ENCODE results near the gene TBRG4.
A peak's percentile ranks its signal among the peaks of the same experiment; 100 is the strongest.

Gene TBRG4

GRCh38 chr7:45089341-45089891 lies 22.1 kb downstream of the TBRG4 start:
- DNase-seq (ENCODE audit: low spot score) = peak; percentile 76

DNA sequence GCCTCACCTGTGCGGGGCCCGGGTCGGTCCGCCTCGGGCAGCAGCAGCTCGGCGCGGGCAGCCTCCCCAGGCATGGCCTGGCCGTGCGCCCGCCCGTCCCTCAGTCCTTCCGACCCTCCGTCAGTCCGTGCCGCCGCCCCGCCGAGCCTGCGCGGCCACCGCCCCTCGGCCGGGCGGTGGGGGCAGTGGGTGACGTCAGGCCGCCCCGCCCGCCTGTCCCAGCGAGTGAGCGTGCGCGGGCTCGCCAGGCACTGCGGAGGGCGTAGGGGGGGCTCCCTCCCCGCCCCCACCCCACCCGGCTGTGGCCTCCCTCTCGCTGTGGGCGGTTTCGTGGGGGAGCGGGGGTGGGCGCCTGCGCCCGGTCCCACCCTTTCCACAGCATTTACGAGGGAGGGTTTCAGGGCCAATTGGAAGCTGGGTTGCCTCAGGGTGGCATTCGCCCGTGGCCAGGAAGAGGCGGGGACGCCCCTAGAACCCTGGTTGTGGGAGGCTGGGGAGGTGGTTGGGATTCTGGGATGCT lies 22.6 kb downstream of the TBRG4 start, which contains the start of gene NACAD:
Gene NACAD (minus strand): TSS at position 149 of the 520 bp plus-strand sequence. CDS start 75 bp downstream, at position 74.
- no peak for DNase-seq (ENCODE audit: low spot score)

- DNase-seq (ENCODE audit: low spot score) = no peak
These were observed 23.3 kb downstream of the TBRG4 start for GRCh38 chr7:45088146-45088701.

DNA sequence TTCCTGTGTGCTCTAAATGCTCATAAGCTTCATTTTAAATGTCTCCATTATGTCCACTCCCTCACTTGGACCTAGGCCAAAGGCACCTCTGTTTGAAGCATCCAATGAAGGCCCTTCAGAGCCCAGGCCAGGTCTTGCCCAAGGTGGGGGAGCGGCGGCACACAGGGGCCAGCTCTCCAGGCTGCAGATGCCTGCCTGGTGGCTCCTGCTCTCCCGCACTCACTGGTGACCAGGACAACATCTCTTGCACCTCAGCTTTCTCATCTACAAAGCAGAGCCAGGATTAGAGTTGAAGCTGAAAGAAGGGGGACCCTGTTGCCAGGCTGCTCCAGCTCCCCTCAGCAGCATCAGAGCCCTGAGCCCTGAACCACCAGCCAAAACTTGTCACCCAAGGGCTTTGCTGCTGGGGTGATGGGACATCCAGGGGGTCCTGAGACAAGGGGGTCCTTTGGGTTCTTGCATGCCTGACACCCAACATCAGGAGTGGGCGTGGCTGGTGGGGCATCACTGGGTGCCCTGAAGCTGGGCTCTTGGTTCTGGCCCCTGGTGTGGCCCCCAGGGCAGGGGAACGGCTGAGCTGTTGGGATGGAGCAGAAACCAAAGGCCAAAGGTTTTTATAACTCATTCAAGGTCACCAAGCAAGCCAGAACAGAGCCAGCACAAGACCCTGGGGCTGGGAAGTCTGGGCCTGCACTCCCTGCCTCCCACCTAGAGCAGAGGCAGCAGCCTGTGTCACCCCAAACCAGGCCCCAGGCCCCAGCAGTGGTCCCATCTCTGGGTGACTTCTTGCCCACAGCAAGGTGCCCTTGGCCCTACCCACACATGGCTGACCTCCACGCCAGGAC lies 24.0 kb downstream of the TBRG4 start:
- DNase-seq (ENCODE audit: low spot score) = no peak

GRCh38 chr7:45086331-45087065 lies 25.0 kb downstream of the TBRG4 start:
- no peak for DNase-seq (ENCODE audit: low spot score)

DNA sequence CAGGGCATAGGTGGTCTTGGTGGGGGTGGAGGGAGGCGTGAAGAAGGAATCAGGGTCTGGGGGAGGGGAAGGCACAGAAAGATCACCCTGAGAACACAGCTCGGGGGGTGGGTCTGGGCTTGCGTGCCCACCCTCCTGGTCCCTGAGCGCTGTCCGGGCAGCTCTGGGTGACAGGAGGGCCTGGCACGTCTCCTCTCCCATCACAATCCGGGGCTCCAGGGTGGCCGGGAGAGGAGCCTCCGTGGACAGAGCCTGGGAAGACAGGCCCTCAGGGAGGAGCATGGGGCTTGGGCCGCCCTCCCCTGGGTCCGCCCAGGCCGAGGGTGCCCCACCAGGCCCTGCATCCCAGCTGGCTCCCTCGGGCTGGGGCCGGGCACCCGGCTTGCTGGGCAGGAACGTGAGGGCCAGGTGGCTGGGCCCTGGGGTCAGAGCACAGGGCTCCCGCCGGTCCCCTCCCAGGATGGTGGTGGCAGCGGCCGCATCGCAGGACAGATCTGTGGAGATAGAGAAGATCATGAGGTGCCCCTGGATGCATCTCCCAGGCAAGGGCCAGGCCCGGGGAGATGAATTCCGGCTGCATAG lies 25.8 kb downstream of the TBRG4 start:
- DNase-seq (ENCODE audit: low spot score) = no peak

DNA sequence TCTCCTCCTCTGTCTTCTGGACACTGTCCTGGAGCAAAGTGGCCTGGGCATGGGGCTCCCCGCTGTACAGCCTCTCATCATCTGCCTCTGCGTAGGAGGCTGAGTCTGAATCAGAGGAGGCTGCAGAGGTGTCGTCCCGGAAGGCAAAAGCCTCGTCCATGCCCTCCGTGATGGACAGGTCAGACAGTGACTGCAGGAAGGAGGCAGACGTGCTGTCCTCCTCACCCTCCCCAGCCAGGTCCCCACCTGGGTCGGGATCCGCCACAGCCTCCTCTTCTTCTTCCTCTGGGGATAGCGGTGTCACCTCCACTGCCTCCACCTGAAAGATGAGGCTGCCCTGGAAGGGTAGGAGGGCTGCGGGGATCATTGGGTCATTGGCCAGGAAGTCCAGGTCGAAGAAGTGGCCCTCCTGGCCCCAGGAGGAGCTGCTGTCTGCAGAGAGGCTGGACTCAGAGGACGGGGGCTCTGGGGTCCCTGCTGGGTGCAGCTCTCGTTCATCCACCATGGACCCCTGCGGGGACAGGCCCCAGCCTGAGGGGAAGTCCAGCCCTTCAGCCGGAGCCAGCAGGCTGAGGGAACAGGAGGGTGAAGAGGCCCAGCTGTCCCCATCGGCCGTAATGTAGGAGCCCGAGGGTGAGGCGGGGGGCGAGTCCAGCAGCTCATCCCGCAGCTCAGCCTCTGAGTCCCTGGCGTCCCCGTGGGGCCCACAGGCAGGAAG lies 26.4 kb downstream of the TBRG4 start:
- no peak for DNase-seq (ENCODE audit: low spot score)

DNA sequence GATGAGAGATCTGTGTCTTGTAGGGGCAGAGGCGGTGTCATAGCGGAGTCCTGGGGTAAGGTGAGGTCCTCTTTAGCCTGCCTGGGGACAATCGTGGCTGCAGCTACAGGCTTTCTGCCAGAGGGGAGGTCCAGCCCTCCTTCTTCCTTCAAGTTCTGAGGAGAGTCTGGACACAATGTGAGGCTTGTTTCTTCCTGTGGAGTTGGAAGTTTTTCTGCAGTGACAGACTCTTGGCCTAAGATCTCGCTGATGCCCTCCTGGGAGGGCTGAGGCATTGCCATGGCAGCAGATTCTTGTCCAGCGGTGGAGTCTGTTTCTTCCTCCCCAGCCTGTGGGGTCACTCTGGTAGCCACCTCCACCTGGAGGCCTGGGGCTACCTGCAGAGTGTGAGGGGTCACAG lies 27.2 kb downstream of the TBRG4 start:
- no peak for DNase-seq (ENCODE audit: low spot score)

DNA sequence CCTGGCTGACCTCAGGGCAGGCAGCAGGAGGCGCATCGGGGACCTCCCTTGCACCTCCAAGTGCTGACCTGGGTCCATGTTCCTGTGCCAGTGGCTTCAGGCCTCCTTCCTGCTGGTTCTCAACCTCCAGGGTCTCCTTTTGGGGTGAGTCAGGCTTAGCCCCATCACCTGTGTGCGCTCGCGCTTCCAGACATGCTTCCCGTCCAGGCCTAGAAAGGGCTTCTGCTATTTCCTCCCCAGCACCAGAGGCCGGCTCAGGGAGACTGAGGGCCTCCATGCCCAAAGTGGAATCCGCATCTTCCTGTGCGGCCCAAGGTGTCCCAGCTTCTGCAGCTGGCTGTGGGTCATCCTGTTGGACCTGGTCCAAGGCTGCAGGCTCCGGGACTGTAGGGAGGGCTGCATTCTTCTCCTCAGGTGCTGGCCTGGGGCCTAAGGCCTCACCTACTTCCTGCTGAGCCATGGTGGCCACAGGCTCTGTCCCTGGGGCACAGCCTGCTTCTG lies 28.6 kb downstream of the TBRG4 start:
- DNase-seq (ENCODE audit: low spot score) = no peak

- no peak for DNase-seq (ENCODE audit: low spot score)
These were observed 29.3 kb downstream of the TBRG4 start for GRCh38 chr7:45082031-45082830.

DNA sequence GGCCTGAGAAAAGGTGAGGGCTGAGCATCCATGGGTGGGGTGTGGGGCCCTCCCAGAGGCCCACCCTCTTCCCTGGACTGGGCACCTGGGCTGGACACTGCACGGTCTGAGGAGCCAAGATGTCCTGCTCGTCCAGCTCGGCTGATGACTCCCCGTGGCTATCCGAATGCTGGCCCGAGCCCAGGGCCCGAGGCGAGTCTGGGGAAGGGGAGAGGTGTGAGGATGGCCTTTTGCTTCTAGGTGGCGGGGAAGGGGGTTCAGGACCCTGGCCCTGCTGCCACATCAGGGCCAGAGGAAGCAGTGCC lies 29.9 kb downstream of the TBRG4 start:
- no peak for DNase-seq (ENCODE audit: low spot score)

GRCh38 chr7:45080958-45081669 lies 30.4 kb downstream of the TBRG4 start:
- no peak for DNase-seq (ENCODE audit: low spot score)

DNA sequence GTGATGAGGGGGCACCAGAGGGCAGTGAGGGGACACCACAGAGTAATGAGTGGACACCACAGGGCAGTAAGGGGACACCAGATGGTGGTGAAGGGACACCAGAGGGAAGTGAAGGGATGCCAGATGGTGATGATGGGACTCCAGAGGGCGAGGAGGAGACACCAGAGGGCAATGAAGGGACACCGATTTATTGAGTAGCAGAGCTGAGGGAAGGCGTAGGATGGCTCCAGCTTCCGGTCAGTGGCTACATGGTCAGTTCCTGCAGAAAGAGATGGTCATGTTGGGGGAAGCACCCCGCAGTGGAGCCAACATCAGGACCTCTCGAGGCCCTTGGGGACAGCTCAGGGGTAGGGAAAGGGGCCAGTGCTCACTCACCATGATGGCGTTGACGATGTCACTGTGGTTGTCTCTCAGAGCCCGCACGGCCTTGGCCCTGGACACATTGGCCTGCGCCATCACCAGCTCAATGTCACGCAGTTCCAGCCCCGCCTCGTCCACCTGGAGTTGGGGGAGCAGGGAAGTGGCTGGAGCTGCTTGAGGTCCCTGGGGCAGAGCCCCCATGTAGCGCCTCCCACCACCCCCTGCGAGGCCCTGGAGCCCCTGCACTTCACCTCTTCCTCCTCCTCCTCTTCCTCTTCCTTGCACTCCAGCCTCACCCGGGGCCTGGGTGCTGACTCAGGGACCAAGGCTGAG lies 31.1 kb downstream of the TBRG4 start:
- DNase-seq (ENCODE audit: low spot score) = no peak

- DNase-seq (ENCODE audit: low spot score) = no peak
These were observed 33.3 kb downstream of the TBRG4 start for GRCh38 chr7:45078125-45078681.

DNA sequence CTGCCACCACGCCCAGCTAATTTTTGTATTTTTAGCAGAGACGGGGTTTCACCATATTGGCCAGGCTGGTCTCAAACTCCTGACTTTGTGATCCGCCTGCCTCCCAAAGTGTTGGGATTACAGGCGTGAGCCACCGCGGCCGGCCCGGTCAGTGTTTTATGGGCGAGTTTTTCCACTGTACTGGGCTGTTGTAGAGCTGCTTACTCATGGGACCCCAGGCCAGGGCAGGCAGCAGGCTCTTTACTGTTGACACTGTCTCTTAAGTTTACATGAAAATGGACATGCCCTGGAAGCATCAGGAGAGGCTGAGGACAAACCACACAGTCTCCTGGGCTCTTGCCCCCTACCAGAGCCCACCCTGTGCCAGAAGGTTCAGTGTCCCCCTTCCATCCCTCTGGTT lies 33.9 kb downstream of the TBRG4 start:
- no peak for DNase-seq (ENCODE audit: low spot score)

DNA sequence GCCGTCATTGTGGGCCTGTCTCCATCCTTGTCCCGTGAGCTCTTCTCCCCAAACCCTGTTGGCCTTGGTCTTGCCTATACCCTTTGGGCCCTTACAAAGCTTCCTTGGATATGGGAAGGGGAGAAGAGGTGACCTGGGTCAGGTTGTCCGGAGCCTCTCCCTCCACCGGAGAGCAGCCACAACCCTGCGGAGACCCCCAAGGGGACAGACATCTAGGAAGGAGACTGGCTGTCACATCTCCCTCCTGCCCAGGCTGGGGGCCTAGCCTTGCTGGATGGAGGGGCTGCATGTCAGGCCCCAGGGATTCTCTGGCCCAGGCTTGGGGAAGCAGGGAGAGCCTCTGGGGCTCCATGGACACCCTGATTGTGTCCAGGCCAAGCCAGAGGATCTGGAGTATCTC lies 34.6 kb downstream of the TBRG4 start:
- no peak for DNase-seq (ENCODE audit: low spot score)

DNA sequence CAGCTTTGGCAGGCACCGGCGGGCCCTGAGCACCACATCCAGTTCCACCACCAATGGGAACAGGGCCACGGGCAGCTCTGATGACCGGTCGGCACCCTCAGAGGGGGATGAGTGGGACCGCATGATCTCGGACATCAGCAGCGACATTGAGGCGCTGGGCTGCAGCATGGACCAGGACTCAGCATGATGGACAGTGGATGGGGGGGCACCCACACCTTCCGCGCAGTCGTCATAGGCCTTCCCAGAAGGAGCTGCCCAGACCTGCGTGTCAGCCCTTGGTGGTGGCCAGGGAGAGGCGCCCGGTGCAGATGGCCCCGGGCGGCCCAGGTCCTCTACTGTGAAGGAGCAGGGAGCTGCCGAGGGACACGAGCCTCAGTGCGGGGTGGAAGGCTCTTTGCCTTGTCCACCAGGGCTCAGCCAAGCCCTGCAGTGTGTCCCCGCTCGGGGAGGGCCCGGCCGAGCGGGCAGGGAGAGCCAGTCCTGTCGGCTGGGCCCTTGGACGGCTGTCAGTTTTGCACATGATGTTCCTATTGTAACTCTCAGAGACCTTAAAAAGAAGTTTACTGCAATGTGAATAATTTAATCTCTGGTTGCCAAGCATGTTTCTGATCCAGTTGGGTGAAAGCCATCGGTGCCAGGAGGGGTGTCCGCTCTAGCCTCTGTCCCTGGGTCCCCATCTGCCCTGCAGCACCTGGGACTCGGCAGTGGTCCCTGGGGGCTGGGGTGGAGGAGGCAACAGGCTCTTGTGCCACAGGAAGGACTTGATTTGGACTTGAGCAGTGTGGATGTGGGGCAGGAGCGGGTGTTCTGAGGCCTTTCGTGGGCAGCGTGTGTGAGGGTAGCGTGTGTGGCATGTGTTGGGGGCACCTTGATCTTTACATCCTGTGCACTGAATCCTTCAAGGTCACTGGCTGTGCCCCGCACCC lies 35.4 kb downstream of the TBRG4 start:
- DNase-seq (ENCODE audit: low spot score) = no peak

DNA sequence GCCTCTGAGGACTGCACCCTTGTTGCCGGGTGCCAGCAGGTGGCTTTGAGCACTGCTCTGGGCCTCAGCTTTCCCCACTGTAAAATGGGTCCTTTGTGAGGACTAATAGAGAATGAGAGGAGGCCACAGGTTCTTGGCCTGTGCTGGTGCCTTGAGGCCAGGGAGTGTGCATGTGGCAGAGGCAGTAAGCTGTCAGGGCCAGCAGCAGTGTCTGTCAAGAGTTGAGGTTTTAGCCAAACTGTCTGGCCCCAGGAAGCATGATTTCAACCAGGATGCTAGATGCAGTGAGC lies 36.2 kb downstream of the TBRG4 start:
- DNase-seq (ENCODE audit: low spot score) = no peak

Data from SW480 (cell line).